Nephron progenitor cell (in vitro differentiated cells): Measurements from ENCODE around the gene RIMBP2.

ENCODE experiments used
- DNase-seq: peaks from one replicate; pipeline ENCODE4 v3.0.0; 2021
- H3K27ac Mint-ChIP-seq: 2 replicates; pipeline ENCODE4 v1.8.0; 2021; ENCODE audit warnings: mild to moderate bottlenecking, moderate library complexity, mixed read lengths
- H3K27me3 Mint-ChIP-seq: 2 replicates; pipeline ENCODE4 v1.8.0; 2021; ENCODE audit warnings: mild to moderate bottlenecking, low read depth, mixed read lengths; ENCODE audit not compliant: poor library complexity
- H3K36me3 Mint-ChIP-seq: 2 replicates; pipeline ENCODE4 v1.8.0; 2021; ENCODE audit warnings: low read depth, mixed read lengths
- H3K4me1 Mint-ChIP-seq: 2 replicates; pipeline ENCODE4 v1.8.0; 2021; ENCODE audit warnings: mixed read lengths
- H3K4me3 Mint-ChIP-seq: 2 replicates; pipeline ENCODE4 v1.8.0; 2021; ENCODE audit warnings: mild to moderate bottlenecking, moderate library complexity, mixed read lengths
- H3K9me3 Mint-ChIP-seq: 2 replicates; pipeline ENCODE4 v1.8.0; 2021; ENCODE audit warnings: mild to moderate bottlenecking, moderate library complexity, mixed read lengths
- TF ChIP-seq, protein P1 (sequence below): fragments of 200-600 bp; sonication (generic); IDR thresholded peaks from 2 replicates; pipeline ENCODE4 v1.5.0; 2021; ENCODE audit warnings: antibody characterized with exemption

Gene RIMBP2

DNA sequence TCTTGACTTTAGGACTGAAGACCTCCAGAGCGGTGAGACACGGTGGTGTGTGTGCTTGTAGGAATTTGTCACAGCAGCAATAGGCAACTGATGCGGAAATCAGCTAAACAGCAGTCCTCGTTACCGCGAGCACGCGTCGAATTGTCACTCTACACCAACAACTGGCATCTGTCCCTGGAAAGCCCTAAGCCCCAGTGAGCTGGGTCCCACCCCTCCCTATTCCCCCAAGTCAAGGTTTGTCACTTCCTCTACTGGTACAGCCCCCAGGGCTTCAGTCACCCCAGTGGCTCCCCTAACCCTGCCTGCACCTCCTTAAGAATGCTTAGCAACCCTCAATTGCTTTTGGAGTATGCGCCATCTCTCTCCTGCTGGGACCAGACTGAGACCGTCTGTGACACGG, 204.8 kb downstream of the RIMBP2 start:
- Mint-ChIP-seq H3K4me1 (peaks cover 9% of the 10 kb centered on the region), H3K27ac (no peak overlapping the region), H3K27me3 (peaks cover 16% of the 10 kb centered on the region), H3K9me3 (peaks cover 5% of the 10 kb centered on the region), H3K36me3 (no peaks in the 10 kb centered on the region), H3K4me3 (no peak overlapping the region)
- TF ChIP-seq, protein P1, sequence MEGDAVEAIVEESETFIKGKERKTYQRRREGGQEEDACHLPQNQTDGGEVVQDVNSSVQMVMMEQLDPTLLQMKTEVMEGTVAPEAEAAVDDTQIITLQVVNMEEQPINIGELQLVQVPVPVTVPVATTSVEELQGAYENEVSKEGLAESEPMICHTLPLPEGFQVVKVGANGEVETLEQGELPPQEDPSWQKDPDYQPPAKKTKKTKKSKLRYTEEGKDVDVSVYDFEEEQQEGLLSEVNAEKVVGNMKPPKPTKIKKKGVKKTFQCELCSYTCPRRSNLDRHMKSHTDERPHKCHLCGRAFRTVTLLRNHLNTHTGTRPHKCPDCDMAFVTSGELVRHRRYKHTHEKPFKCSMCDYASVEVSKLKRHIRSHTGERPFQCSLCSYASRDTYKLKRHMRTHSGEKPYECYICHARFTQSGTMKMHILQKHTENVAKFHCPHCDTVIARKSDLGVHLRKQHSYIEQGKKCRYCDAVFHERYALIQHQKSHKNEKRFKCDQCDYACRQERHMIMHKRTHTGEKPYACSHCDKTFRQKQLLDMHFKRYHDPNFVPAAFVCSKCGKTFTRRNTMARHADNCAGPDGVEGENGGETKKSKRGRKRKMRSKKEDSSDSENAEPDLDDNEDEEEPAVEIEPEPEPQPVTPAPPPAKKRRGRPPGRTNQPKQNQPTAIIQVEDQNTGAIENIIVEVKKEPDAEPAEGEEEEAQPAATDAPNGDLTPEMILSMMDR: no peak
- DNase-seq: no peak

DNA sequence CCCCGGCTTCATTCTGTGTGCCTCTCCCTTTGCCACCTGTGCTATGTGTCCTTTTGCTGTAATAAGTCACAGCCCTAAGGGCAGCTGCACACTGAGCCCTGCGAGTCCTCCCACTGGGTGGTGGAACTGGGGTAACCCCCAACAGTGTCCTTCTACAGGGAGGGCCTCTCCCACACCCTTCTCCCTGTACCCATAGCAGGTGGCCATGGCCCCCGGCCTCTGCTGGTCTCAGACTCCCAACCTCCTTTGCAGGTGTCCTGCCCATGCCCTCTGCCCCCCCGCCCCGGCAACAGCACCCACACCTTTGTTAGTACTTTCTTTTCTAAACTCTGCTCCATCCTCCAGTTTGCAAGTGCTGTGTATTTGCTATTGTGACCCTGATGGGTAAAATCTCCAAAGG, 206.6 kb downstream of the RIMBP2 start:
- Mint-ChIP-seq H3K9me3 (no peaks in the 10 kb centered on the region), H3K4me3 (no peak overlapping the region), H3K4me1 (peaks cover 13% of the 10 kb centered on the region), H3K36me3 (no peaks in the 10 kb centered on the region), H3K27me3 (peaks cover 20% of the 10 kb centered on the region), H3K27ac (no peak overlapping the region)
- no peak for DNase-seq
- TF ChIP-seq, protein P1: no peak

DNA sequence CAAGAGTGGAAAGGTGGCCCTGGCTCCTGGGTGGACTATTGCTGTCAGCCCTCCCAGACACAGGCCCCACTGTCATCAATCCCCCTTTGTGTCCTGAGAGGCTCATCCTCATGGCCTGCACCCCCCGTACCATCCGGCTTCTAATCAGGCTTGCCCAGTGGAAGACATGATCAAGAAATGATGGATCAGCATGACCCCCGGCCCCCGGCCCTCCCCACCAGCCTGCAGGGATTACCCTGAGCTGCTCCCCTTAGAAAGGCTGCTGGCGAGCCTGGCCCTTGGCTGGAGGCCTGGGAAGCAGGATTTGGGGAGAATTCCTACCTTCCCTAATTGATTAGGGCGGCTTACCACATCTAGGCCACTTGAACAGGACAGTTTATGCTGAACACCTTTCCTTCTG, 207.3 kb downstream of the RIMBP2 start:
- H3K4me3 Mint-ChIP-seq: no peak overlapping the region
- peaks cover 10% of the 10 kb centered on the region for H3K4me1 Mint-ChIP-seq
- no peaks in the 10 kb centered on the region for H3K36me3 Mint-ChIP-seq
- H3K9me3 Mint-ChIP-seq: no peaks in the 10 kb centered on the region
- H3K27me3 Mint-ChIP-seq: peaks cover 22% of the 10 kb centered on the region
- no peak overlapping the region for H3K27ac Mint-ChIP-seq
- DNase-seq: no peak
- TF ChIP-seq, protein P1: no peak

DNA sequence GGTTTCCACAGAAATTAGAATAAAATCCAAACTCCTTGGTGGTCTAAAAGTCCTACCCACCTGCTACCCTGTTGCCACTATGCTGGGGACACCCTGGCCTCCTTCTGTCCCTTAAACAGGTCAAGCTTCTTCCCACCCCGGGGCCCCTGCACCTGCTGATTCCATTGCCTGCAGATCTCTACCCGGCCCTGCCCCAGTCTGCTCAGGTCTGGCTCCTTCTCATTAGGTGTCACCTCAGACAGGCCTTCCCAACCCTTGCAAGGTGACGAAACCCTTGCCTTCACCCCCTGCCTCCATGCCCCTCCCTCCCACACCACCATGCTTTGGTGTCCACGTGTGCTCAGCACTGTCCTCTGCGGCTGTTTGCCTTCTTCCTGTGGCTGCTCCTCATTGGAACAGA, 207.8 kb downstream of the RIMBP2 start:
- Mint-ChIP-seq H3K9me3 (no peaks in the 10 kb centered on the region), H3K4me3 (no peak overlapping the region), H3K27ac (no peak overlapping the region), H3K27me3 (peaks cover 22% of the 10 kb centered on the region), H3K36me3 (no peaks in the 10 kb centered on the region), H3K4me1 (peaks cover 9% of the 10 kb centered on the region)
- DNase-seq: no peak
- TF ChIP-seq, protein P1: no peak

DNA sequence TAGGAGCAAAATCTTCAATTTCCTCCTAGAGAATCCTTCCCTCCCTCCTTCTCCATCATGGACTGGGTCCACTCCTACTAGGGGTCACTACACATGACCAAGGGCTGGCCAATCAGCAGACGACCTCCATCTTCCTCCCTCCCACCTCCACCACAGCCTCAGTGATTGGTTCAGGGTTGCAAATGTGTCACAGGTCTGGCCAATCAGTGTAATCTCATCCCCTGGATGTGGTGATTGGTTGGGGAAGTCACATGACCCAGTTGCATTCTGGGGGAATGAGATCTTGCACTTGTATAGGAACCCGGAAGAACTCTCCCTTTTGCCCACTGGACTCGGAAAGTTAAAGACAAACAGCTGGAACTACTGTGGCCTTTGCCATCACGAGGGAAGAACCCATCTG, 209.3 kb downstream of the RIMBP2 start:
- TF ChIP-seq, protein P1: no peak
- Mint-ChIP-seq H3K4me3 (no peak overlapping the region), H3K36me3 (no peaks in the 10 kb centered on the region), H3K4me1 (peaks cover 9% of the 10 kb centered on the region), H3K27ac (no peak overlapping the region), H3K9me3 (no peaks in the 10 kb centered on the region), H3K27me3 (peaks cover 18% of the 10 kb centered on the region)
- no peak for DNase-seq

DNA sequence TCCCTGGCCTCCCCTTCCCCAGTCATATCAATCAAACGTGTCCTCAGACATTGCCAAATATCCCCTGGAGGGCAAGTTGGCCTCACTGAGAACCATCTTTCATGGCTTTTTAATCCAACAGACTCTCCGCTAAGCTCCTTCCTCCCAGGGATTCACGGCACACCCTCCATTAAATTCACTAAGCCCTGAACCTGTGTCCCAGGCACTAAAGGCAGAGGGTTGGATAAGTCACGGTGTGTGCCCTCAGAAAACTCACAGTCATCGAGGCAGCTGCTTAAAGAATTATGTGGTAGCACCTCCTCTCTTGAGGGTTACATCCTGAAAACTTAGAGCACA, 211.3 kb downstream of the RIMBP2 start:
- no peaks in the 10 kb centered on the region for H3K36me3 Mint-ChIP-seq
- H3K27me3 Mint-ChIP-seq: peaks cover 10% of the 10 kb centered on the region
- no peak overlapping the region for H3K4me3 Mint-ChIP-seq
- no peaks in the 10 kb centered on the region for H3K9me3 Mint-ChIP-seq
- H3K27ac Mint-ChIP-seq: no peak overlapping the region
- DNase-seq: no peak
- TF ChIP-seq, protein P1: no peak
- peaks cover 20% of the 10 kb centered on the region for H3K4me1 Mint-ChIP-seq
